Mesenchymal stem cell (in vitro differentiated cells and primary cell): Measurements from ENCODE around the gene THEMIS.

ENCODE experiments used
- DNase-seq: peaks from one replicate; pipeline ENCODE4 v3.0.0-alpha.2; 2013
- H2AFZ ChIP-seq: one replicate; pipeline ENCODE4 v1.6.1; 2013; ENCODE audit warnings: low read depth, mild to moderate bottlenecking, control low read depth, inconsistent platforms, low read length, moderate library complexity
- H2AK5ac ChIP-seq: 2 replicates; pipeline ENCODE4 v1.6.1; 2013; ENCODE audit warnings: low read length, moderate library complexity, mild to moderate bottlenecking, inconsistent platforms; ENCODE audit not compliant: severe bottlenecking
- H2BK120ac ChIP-seq: one replicate; pipeline ENCODE4 v1.6.1; 2013; ENCODE audit warnings: low read depth, mild to moderate bottlenecking, inconsistent platforms, low read length, moderate library complexity
- H2BK12ac ChIP-seq, 2 experiments: one replicate each; pipeline ENCODE4 v1.6.1; 2013; ENCODE audit warnings: inconsistent platforms in 2 of 2, low read length in 2 of 2, mild to moderate bottlenecking in 2 of 2, moderate library complexity in 2 of 2, control low read depth in 1 of 2
- H2BK15ac ChIP-seq: one replicate; pipeline ENCODE4 v1.6.1; 2013; ENCODE audit warnings: mild to moderate bottlenecking, low read depth, inconsistent platforms; ENCODE audit not compliant: poor library complexity, severe bottlenecking
- H2BK5ac ChIP-seq: 2 replicates; pipeline ENCODE4 v1.6.1; 2013; ENCODE audit warnings: low read depth, mild to moderate bottlenecking, low read length, control low read depth, inconsistent platforms; ENCODE audit not compliant: poor library complexity, severe bottlenecking
- H3K14ac ChIP-seq, 2 experiments: one replicate each; pipeline ENCODE4 v1.6.1; 2013; ENCODE audit warnings: inconsistent platforms in 2 of 2, low read length in 2 of 2, control low read depth in 1 of 2, mild to moderate bottlenecking in 1 of 2, moderate library complexity in 1 of 2
- H3K18ac ChIP-seq, 2 experiments: one replicate each; pipeline ENCODE4 v1.6.1; 2013; ENCODE audit warnings: inconsistent platforms in 2 of 2, low read length in 2 of 2, control low read depth in 1 of 2, low read depth in 1 of 2, mild to moderate bottlenecking in 1 of 2
- H3K23ac ChIP-seq, 2 experiments: one replicate each; pipeline ENCODE4 v1.6.1; 2013; ENCODE audit warnings: inconsistent platforms in 2 of 2, low read length in 2 of 2, mild to moderate bottlenecking in 2 of 2, moderate library complexity in 2 of 2, control low read depth in 1 of 2
- H3K27ac ChIP-seq: 2 replicates; pipeline ENCODE4 v1.5.1; 2013; ENCODE audit warnings: mild to moderate bottlenecking, moderate library complexity, low read length, control low read depth, inconsistent platforms; ENCODE audit not compliant: poor library complexity, severe bottlenecking
- H3K27me3 ChIP-seq, 2 experiments: 2 replicates each; pipeline versions ENCODE4 v1.6.1 to v1.7.0; 2013; ENCODE audit warnings: low read length in 2 of 2, mild to moderate bottlenecking in 2 of 2, moderate library complexity in 2 of 2, control low read depth in 1 of 2, inconsistent platforms in 1 of 2; ENCODE audit not compliant: control insufficient read depth in 1 of 2, insufficient read depth in 1 of 2
- H3K36me3 ChIP-seq, 2 experiments: 2 replicates each; pipeline versions ENCODE4 v1.6.1 to v1.7.0; 2013; ENCODE audit warnings: low read length in 2 of 2, control low read depth in 1 of 2, inconsistent platforms in 1 of 2, low read depth in 1 of 2, mild to moderate bottlenecking in 1 of 2; ENCODE audit not compliant: insufficient read depth in 2 of 2, control insufficient read depth in 1 of 2
- H3K4ac ChIP-seq, 2 experiments: one replicate each; pipeline ENCODE4 v1.6.1; 2013; ENCODE audit warnings: inconsistent platforms in 2 of 2, low read length in 2 of 2, mild to moderate bottlenecking in 2 of 2, moderate library complexity in 2 of 2, control low read depth in 1 of 2, low read depth in 1 of 2
- H3K4me1 ChIP-seq: 2 replicates; pipeline ENCODE4 v1.6.1; 2013; ENCODE audit warnings: low read depth, low read length, control low read depth; ENCODE audit not compliant: control insufficient read depth, insufficient read depth
- H3K4me2 ChIP-seq: 2 replicates; pipeline ENCODE4 v1.6.1; 2013; ENCODE audit warnings: low read length, mild to moderate bottlenecking, inconsistent platforms; ENCODE audit not compliant: poor library complexity, severe bottlenecking
- H3K4me3 ChIP-seq, 2 experiments: 2 replicates each; pipeline versions ENCODE4 v1.5.1 to v1.7.0; 2013; ENCODE audit warnings: low read length in 2 of 2, mild to moderate bottlenecking in 2 of 2, control low read depth in 1 of 2, low read depth in 1 of 2; ENCODE audit not compliant: insufficient read depth in 1 of 2
- H3K79me1 ChIP-seq: replicated peaks from 2 replicates; pipeline ENCODE4 v1.6.1; 2013; ENCODE audit warnings: mild to moderate bottlenecking, control low read depth, low read length, inconsistent platforms; ENCODE audit not compliant: poor library complexity, severe bottlenecking
- H3K9ac ChIP-seq: 2 replicates; pipeline ENCODE4 v1.7.0; 2013; ENCODE audit warnings: mild to moderate bottlenecking, low read length, moderate library complexity
- H3K9me3 ChIP-seq: 2 replicates; pipeline ENCODE4 v1.7.0; 2013; ENCODE audit warnings: mild to moderate bottlenecking, low read length; ENCODE audit not compliant: control insufficient read depth
- H4K8ac ChIP-seq: one replicate; pipeline ENCODE4 v1.6.1; 2013; ENCODE audit warnings: inconsistent platforms, mild to moderate bottlenecking, low read length, moderate library complexity
- H4K91ac ChIP-seq: one replicate; pipeline ENCODE4 v1.6.1; 2013; ENCODE audit warnings: mild to moderate bottlenecking, low read length, inconsistent platforms
- WGBS: methylation state at CpG from one replicate; pipeline ENCODE4 v1.1.7; 2013; ENCODE audit warnings: mixed read lengths; 5-methylcytosine and 5-hydroxymethylcytosine counted together

THEMIS gene

GRCh38 chr6:127833336-127833735 lies 67.5 kb downstream of the THEMIS start:
- no peak overlapping the region for H2BK5ac ChIP-seq

GRCh38 chr6:127832381-127832780 lies 68.5 kb downstream of the THEMIS start:
- H4K8ac ChIP-seq = no peak overlapping the region
- H3K4me3 ChIP-seq = no peak overlapping the region
- H3K27me3 ChIP-seq = no peaks in the 10 kb centered on the region
- no peaks in the 10 kb centered on the region for H3K79me1 ChIP-seq
- H3K18ac ChIP-seq = no peak overlapping the region
- H2AFZ ChIP-seq = no peak overlapping the region
- H2BK5ac ChIP-seq = no peak overlapping the region
- H3K27ac ChIP-seq = no peak overlapping the region
- no peak overlapping the region for H3K23ac ChIP-seq
- H2BK120ac ChIP-seq = no peak overlapping the region
- H3K36me3 ChIP-seq = no peaks in the 10 kb centered on the region
- H3K4me1 ChIP-seq = no peaks in the 10 kb centered on the region
- no CpG with 5 or more reads among the region's 1 CpG for WGBS
- H3K4me2 ChIP-seq = no peak overlapping the region
- no peaks in the 10 kb centered on the region for H3K9me3 ChIP-seq
- H3K14ac ChIP-seq = no peak overlapping the region
- no peak overlapping the region for H2BK12ac ChIP-seq
- DNase-seq = peak; percentile 6
- no peak overlapping the region for H3K9ac ChIP-seq
- no peak overlapping the region for H4K91ac ChIP-seq
- no peak overlapping the region for H3K4ac ChIP-seq
- H2AK5ac ChIP-seq = no peak overlapping the region
- H2BK15ac ChIP-seq = no peak overlapping the region

More at GRCh38 chr6:127833336-127833735, 67.5 kb downstream of the THEMIS start:
- no peaks in the 10 kb centered on the region for H3K27me3 ChIP-seq
- H3K4me2 ChIP-seq = no peak overlapping the region
- H2AFZ ChIP-seq = no peak overlapping the region
- H2BK12ac ChIP-seq = no peak overlapping the region
- H2AK5ac ChIP-seq = no peak overlapping the region
- no peak overlapping the region for H3K23ac ChIP-seq
- no peak overlapping the region for H2BK15ac ChIP-seq
- no peaks in the 10 kb centered on the region for H3K36me3 ChIP-seq
- H3K18ac ChIP-seq = no peak overlapping the region
- no peak overlapping the region for H3K9ac ChIP-seq
- no peak overlapping the region for H3K4me3 ChIP-seq
- no peak overlapping the region for H3K14ac ChIP-seq
- no peaks in the 10 kb centered on the region for H3K4me1 ChIP-seq
- H3K27ac ChIP-seq = no peak overlapping the region
- no peak overlapping the region for H2BK120ac ChIP-seq
- H4K8ac ChIP-seq = no peak overlapping the region
- H3K79me1 ChIP-seq = no peaks in the 10 kb centered on the region
- no peaks in the 10 kb centered on the region for H3K9me3 ChIP-seq
- DNase-seq = no peak
- no peak overlapping the region for H4K91ac ChIP-seq
- no peak overlapping the region for H3K4ac ChIP-seq

- Histone ChIP-seq H2BK15ac (no peak overlapping the region), H2BK5ac (no peak overlapping the region), H3K4ac (no peak overlapping the region), H3K4me1 (no peaks in the 10 kb centered on the region), H2AFZ (no peak overlapping the region), H3K9ac (no peak overlapping the region), H2BK120ac (no peak overlapping the region), H3K79me1 (no peaks in the 10 kb centered on the region), H3K36me3 (no peaks in the 10 kb centered on the region), H3K18ac (no peak overlapping the region), H4K8ac (no peak overlapping the region), H3K14ac (no peak overlapping the region), H3K23ac (no peak overlapping the region), H3K27ac (no peak overlapping the region), H3K9me3 (no peaks in the 10 kb centered on the region), H3K4me2 (no peak overlapping the region), H2BK12ac (no peak overlapping the region), H4K91ac (no peak overlapping the region), H3K27me3 (no peaks in the 10 kb centered on the region), H3K4me3 (no peak overlapping the region), H2AK5ac (no peak overlapping the region)
- DNase-seq = no peak
- 100% methylated on average over 1 of the region's 3 CpGs for WGBS
Measured at GRCh38 chr6:127824061-127824460, 76.8 kb downstream of the THEMIS start.

GRCh38 chr6:127821431-127821830 lies 79.4 kb downstream of the THEMIS start:
- no peak overlapping the region for H2BK120ac ChIP-seq
- H2AK5ac ChIP-seq = no peak overlapping the region
- H3K4me3 ChIP-seq = no peak overlapping the region
- no peak overlapping the region for H2BK5ac ChIP-seq
- no peak for DNase-seq
- no peak overlapping the region for H2AFZ ChIP-seq
- no peak overlapping the region for H4K8ac ChIP-seq
- no peak overlapping the region for H3K23ac ChIP-seq
- H3K79me1 ChIP-seq = no peaks in the 10 kb centered on the region
- no peak overlapping the region for H2BK12ac ChIP-seq
- no peak overlapping the region for H3K4me2 ChIP-seq
- H3K4me1 ChIP-seq = no peaks in the 10 kb centered on the region
- H3K27ac ChIP-seq = no peak overlapping the region
- H3K4ac ChIP-seq = no peak overlapping the region
- H2BK15ac ChIP-seq = no peak overlapping the region
- no peaks in the 10 kb centered on the region for H3K9me3 ChIP-seq
- no peak overlapping the region for H3K9ac ChIP-seq
- H3K27me3 ChIP-seq = no peaks in the 10 kb centered on the region
- no peak overlapping the region for H3K18ac ChIP-seq
- no peak overlapping the region for H3K14ac ChIP-seq
- no peak overlapping the region for H4K91ac ChIP-seq
- H3K36me3 ChIP-seq = no peaks in the 10 kb centered on the region
